ENCODE measurements around the gene PALM. TPM values are rescaled to one million over a fixed set of nuclear protein-coding genes. Genes with fewer than 3 reads are reported as not detected.
"Not testable (repeated sequence)": the region's sequence is repeated elsewhere in the genome, so short reads cannot be mapped to it uniquely, and the experiment has no call there.

Gene PALM
- total RNA-seq, 6 experiments from 2014 or later, result 4.6 to 12.7 (median 7.1) TPM

DNA sequence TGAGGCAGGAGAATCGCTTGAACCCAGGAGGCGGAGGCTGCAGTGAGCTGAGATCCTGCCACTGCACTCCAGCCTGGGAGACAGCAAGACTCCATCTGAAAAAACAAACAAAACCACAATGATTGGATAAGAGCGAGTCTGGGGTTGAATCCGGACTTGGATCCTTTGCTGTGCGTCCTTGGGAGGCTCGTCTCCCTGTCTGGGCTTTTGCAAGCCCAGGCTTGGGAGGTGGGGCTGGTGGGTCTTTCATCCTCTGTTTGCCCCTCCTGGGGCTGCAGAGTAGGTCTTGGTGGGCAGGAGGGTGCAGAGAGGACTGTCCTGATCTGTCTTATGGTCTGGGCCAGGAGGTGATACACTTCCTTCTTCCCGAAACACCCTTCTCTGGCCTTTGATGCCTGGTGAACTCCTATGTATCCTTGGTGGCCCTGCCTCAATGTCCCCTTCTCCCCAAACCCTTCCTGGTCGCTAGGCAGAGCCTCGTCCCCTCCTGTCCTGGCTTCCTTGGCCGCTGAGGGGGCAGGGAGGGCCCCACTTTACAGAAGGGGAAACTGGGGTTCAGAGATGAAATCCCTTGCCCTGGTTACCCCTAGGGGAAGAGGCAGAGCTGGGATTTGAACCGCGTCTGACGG is 16.8 kb downstream of the PALM start:
- ATAC-seq, result no peak
- H3K4me1 ChIP-seq, result no peaks in the 10 kb centered on the region
- H3K4me3 ChIP-seq, result no peak overlapping the region
- DNase-seq, result no peak
- TF ChIP-seq, protein P1, sequence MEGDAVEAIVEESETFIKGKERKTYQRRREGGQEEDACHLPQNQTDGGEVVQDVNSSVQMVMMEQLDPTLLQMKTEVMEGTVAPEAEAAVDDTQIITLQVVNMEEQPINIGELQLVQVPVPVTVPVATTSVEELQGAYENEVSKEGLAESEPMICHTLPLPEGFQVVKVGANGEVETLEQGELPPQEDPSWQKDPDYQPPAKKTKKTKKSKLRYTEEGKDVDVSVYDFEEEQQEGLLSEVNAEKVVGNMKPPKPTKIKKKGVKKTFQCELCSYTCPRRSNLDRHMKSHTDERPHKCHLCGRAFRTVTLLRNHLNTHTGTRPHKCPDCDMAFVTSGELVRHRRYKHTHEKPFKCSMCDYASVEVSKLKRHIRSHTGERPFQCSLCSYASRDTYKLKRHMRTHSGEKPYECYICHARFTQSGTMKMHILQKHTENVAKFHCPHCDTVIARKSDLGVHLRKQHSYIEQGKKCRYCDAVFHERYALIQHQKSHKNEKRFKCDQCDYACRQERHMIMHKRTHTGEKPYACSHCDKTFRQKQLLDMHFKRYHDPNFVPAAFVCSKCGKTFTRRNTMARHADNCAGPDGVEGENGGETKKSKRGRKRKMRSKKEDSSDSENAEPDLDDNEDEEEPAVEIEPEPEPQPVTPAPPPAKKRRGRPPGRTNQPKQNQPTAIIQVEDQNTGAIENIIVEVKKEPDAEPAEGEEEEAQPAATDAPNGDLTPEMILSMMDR (IDR thresholded peaks at IDR 0.05), result no peak
- TF ChIP-seq POLR2A (IDR thresholded peaks at IDR 0.05), result no peak
- H3K36me3 ChIP-seq, result no peaks in the 10 kb centered on the region
- H3K27me3 ChIP-seq, result peaks cover 0 to 5% of the 10 kb centered on the region in 2 donors
- WGBS (ENCODE audit: insufficient coverage, low coverage, low lambda C conversion rate, missing lambda C conversion rate), result 67% methylated on average over 7 of the region's 13 CpGs
- intact Hi-C loops (cut with DNase I), result no loop called here
- no peaks in the 10 kb centered on the region for H3K9me3 ChIP-seq
- no peak overlapping the region for H3K27ac ChIP-seq

DNA sequence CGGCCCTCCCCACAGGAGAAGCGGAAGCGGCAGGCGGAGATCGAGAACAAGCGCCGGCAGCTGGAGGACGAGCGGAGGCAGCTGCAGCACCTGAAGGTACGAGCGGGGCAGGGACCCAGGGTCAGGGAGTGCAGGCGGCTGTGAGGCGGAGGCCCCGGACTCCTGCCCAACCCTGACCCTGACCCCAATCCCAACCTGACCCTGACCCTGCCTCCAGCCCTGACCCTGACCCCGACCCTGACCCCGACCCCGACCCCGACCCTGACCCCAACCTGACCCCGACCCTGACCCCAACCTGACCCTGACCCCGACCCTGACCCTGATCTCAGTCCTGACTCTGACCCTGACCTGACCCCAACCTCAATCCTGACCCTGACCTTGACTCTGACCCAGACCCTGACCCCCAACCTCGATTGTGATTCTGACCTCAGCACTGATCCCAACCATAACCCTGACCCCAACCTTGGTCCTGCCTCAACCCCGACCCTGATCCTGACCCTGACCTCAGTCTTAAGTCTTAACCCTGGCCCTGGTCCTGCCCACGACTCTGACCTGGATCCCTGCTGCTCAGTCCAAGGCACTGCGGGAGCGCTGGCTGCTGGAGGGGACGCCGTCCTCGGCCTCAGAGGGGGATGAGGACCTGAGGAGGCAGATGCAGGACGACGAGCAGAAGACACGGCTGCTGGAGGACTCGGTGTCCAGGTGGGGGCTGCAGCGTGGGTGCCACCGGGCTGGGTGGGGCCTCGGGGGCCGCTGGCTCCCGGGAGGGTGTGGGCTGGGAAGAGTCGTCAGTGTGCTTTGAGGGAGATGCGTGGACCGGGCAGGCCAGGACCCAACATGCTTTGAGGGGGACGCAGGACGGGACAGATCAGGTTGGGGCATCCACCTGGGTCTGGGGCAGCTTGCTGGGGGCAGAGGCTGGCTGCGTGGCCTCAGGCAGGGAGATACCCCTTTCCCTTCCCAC is 18.5 kb downstream of the PALM start:
- Histone ChIP-seq H3K36me3 (no peaks in the 10 kb centered on the region), H3K27ac (peak overlapping the region; percentile 6 to 79 (median 33)), H3K27me3 (no peaks in the 10 kb centered on the region), H3K9me3 (no peaks in the 10 kb centered on the region), H3K4me3 (no peak overlapping the region), H3K4me1 (no peaks in the 10 kb centered on the region)
- TF ChIP-seq POLR2A (IDR thresholded peaks at IDR 0.05), result no peak
- TF ChIP-seq, protein P1 (IDR thresholded peaks at IDR 0.05), result no peak
- ATAC-seq (peak in 3 of 4 donors; percentile 14 to 23 (median 14)), DNase-seq (no peak)
- intact Hi-C loops (cut with DNase I), result no loop called here
- WGBS (ENCODE audit: insufficient coverage, low coverage, low lambda C conversion rate, missing lambda C conversion rate), result 48% methylated on average over 14 of the region's 43 CpGs

DNA sequence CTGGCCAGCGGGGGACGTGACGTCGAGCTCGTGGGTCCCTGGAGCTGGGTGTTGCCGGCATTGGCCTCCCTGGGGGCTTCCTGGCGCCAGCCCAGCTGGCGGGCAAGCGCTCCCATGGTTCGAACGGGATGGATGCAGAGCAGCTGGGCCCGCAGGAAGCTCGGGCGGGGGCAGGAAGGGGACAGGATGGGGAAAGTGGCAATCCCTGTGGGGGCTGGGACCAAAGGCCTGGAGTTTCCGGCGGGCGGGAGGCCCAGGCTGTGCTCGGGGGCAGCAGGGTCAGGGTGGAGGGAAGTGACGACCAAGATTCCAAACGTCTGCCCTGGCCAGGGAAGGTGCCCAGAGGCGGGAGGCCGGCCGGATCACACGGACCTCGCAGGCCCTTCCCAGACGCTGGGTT is 19.3 kb downstream of the PALM start:
- Histone ChIP-seq H3K4me1 (no peaks in the 10 kb centered on the region), H3K36me3 (no peaks in the 10 kb centered on the region), H3K27me3 (no peaks in the 10 kb centered on the region), H3K27ac (peak overlapping the region; percentile 26 to 79 (median 33)), H3K4me3 (no peak overlapping the region), H3K9me3 (no peaks in the 10 kb centered on the region)
- no peak for TF ChIP-seq POLR2A (IDR thresholded peaks at IDR 0.05)
- TF ChIP-seq, protein P1 (IDR thresholded peaks at IDR 0.05), result no peak
- intact Hi-C loops (cut with DNase I), result no loop called here
- ATAC-seq, result peak; percentile 73 to 79 (median 77)
- DNase-seq, result peak; percentile 73 to 82 (median 79)
- WGBS (ENCODE audit: insufficient coverage, low coverage, low lambda C conversion rate, missing lambda C conversion rate), result no CpG with 5 or more reads among the region's 26 CpGs

DNA sequence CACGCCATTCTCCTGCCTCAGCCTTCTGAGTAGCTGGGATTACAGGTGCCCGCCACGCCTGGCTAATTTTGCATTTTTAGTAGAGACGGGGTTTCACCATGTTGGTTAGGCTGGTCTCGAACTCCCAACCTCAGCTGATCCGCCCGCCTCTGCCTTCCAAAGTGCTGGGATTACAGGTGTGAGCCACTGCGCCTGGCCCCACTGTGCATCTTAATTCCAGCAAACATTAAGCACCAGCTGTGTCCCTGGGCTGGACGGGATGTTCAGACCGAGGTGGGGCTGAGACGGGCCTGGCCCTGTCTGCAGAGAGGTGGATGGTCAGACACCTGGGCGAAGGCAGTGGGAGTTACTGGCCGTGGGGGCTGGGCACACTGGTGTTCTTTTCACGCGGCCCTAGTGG is 20.8 kb downstream of the PALM start:
- peak overlapping the region in 1 of 3 donors; percentile 65 for H3K27ac ChIP-seq
- DNase-seq; H3K27me3 ChIP-seq; H3K9me3 ChIP-seq; intact Hi-C loops (cut with DNase I); H3K36me3 ChIP-seq; H3K4me3 ChIP-seq; ATAC-seq; H3K4me1 ChIP-seq: not testable (repeated sequence)
- WGBS (ENCODE audit: insufficient coverage, low coverage, low lambda C conversion rate, missing lambda C conversion rate), result no CpG with 5 or more reads among the region's 15 CpGs
